SJCRH30 (cell line): ENCODE data around the gene AGPAT3. TPM values are rescaled to one million over a fixed set of nuclear protein-coding genes. Genes with fewer than 3 reads are reported as not detected.

ENCODE experiments used
- DNase-seq, 2 experiments: peaks; one replicate each; pipeline ENCODE4 v3.0.0-alpha.2; 2015 to 2020
- H3K27ac ChIP-seq: fragments of 250-450 bp; sonication (Bioruptor Pico); 2 replicates; pipeline ENCODE4 v1.5.1; 2020; ENCODE audit warnings: mild to moderate bottlenecking, moderate library complexity
- H3K27me3 ChIP-seq: fragments of 250-450 bp; sonication (Bioruptor Pico); 2 replicates; pipeline ENCODE4 v1.5.1; 2020; ENCODE audit warnings: mild to moderate bottlenecking, moderate library complexity
- H3K36me3 ChIP-seq: fragments of 250-450 bp; sonication (Bioruptor Pico); 2 replicates; pipeline ENCODE4 v1.5.1; 2020; ENCODE audit warnings: mild to moderate bottlenecking, moderate library complexity
- H3K4me1 ChIP-seq: fragments of 250-450 bp; sonication (Bioruptor Pico); 2 replicates; pipeline ENCODE4 v1.5.1; 2020; ENCODE audit warnings: mild to moderate bottlenecking, moderate library complexity
- H3K4me3 ChIP-seq: fragments of 250-450 bp; sonication (Bioruptor Pico); 2 replicates; pipeline ENCODE4 v1.5.1; 2020; ENCODE audit warnings: mild to moderate bottlenecking, moderate library complexity
- H3K9me3 ChIP-seq: fragments of 250-450 bp; sonication (Bioruptor Pico); replicated peaks from 2 replicates; pipeline ENCODE4 v1.5.1; 2020; ENCODE audit warnings: mild to moderate bottlenecking, moderate library complexity
- total RNA-seq: library from RNA; depleted of rRNA; stranded (reverse); fragments of >200 nt; shearing (Covaris generic); gene quantifications from 2 replicates; pipeline ENCODE4 v1.2.3, GENCODE V29; 2014

The AGPAT3 gene
- total RNA-seq, 1 experiment from 2014 or later: 18.3 TPM

DNA sequence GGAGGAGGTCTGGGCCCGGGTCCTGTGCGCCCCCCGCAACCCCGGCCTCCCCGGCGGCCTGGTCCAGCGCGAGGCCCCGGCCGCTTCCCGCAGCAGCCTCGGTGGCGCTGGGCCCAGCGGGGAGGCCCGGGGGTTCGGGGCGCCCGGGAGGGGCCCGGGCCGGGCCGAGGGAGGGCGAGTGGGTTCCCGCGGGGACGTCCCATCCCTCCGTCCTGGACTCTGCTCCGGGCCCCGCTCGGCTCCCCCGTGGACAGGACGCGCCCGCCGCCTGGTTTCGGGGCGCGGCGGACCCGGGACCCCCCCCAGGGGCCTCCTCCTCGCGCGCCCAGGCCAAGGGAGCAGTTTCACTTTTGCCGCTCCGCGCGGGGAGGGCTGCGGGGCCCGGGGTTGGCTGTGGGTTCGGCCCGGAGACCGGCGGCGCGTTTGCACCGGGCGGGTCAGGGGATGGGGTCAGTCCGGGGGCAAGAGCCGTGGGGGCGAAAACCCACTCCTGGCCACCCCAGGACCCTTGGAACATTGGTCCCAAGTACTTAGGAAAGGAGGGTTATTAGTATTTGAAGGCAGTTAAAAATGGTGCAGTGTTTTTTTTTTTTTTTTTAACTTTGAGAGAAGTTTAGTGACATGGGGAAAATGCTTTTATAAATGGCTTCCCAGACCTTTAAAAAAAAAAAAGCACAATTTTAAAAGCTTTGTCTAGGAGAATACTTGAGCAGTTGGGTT, 677 bp downstream of the AGPAT3 start:
- peak in 1 of 2 experiments; percentile 20 for DNase-seq
- no peaks in the 10 kb centered on the region for H3K9me3 ChIP-seq
- peak overlapping the region; percentile 71 for H3K4me3 ChIP-seq
- peaks cover 15% of the 10 kb centered on the region for H3K27me3 ChIP-seq
- H3K4me1 ChIP-seq: peaks cover 12% of the 10 kb centered on the region
- no peaks in the 10 kb centered on the region for H3K36me3 ChIP-seq
- no peak overlapping the region; the same call in 1 of the 2 replicates for H3K27ac ChIP-seq

GRCh38 chr21:43866260-43866629, 1.2 kb downstream of the AGPAT3 start:
- Histone ChIP-seq H3K4me3 (peak overlapping the region; percentile 71), H3K4me1 (peaks cover 11% of the 10 kb centered on the region), H3K27ac (no peak overlapping the region; the same call in 1 of the 2 replicates), H3K36me3 (no peaks in the 10 kb centered on the region), H3K9me3 (no peaks in the 10 kb centered on the region), H3K27me3 (peaks cover 11% of the 10 kb centered on the region)
- peak; percentile 33 to 49 for DNase-seq

GRCh38 chr21:43866659-43867331, 1.8 kb downstream of the AGPAT3 start:
- peak overlapping the region; percentile 71 for H3K4me3 ChIP-seq
- H3K9me3 ChIP-seq: no peaks in the 10 kb centered on the region
- DNase-seq: peak in 1 of 2 experiments; percentile 10
- no peak overlapping the region for H3K27ac ChIP-seq
- H3K27me3 ChIP-seq: peaks cover 11% of the 10 kb centered on the region
- H3K4me1 ChIP-seq: peaks cover 11% of the 10 kb centered on the region
- no peaks in the 10 kb centered on the region for H3K36me3 ChIP-seq

- Histone ChIP-seq H3K27ac (no peak overlapping the region), H3K27me3 (peaks cover 11% of the 10 kb centered on the region), H3K4me1 (peaks cover 11% of the 10 kb centered on the region), H3K4me3 (no peak overlapping the region), H3K9me3 (no peaks in the 10 kb centered on the region), H3K36me3 (no peaks in the 10 kb centered on the region)
- DNase-seq: no peak
Measured at GRCh38 chr21:43867332-43867703, 2.3 kb downstream of the AGPAT3 start.

- Histone ChIP-seq H3K36me3 (no peaks in the 10 kb centered on the region), H3K4me1 (peaks cover 11% of the 10 kb centered on the region), H3K9me3 (no peaks in the 10 kb centered on the region), H3K27me3 (peaks cover 11% of the 10 kb centered on the region), H3K27ac (no peak overlapping the region), H3K4me3 (no peak overlapping the region)
- DNase-seq: no peak
Measured at GRCh38 chr21:43867948-43868347, 2.9 kb downstream of the AGPAT3 start.

- Histone ChIP-seq H3K27me3 (peaks cover 8% of the 10 kb centered on the region), H3K4me1 (peaks cover 11% of the 10 kb centered on the region), H3K9me3 (no peaks in the 10 kb centered on the region), H3K36me3 (no peaks in the 10 kb centered on the region), H3K27ac (no peak overlapping the region), H3K4me3 (no peak overlapping the region)
- no peak for DNase-seq
Measured at GRCh38 chr21:43868461-43868860, 3.4 kb downstream of the AGPAT3 start.

DNA sequence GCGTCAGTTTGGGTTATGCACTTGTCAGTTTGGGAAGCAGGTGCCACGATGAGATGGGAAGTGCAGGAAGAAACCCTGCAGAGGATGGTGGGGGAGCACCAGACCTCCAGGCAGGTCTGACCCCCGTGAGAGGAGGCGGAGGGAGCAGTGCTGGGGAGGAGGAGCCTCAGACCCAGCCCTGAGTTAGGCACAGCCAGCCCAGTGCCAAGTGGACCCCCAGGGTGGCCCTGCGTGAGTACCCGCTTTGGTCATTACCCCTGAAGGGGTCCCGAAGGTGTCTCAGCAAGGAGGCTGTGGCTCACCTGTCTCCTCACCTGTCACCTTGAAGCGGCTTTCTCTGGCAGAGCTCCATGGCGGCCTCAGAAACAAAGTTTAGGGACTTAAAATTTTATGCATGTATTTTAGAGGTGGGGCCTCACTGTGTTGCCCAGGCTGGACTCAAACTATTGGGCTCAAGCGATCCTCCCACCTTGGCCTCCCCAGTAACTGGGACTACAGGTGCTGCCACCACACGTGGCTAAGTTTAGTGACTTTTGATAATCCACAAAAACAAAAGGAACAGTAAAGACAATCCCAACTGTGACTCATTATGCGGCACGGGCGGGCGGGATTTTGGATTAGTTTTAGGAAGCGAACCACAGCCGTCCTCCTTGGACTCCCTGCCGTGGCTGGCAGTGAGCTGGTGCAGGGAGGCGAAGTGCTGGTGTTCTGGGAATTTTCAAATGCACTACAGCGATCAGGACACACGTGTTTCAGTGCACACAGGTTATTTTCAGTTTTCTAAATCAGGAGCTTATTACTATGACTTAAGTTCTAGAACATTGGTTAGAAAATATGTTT, 4.7 kb downstream of the AGPAT3 start:
- Histone ChIP-seq H3K4me1 (peaks cover 13% of the 10 kb centered on the region), H3K27ac (no peak overlapping the region), H3K4me3 (no peak overlapping the region), H3K9me3 (no peaks in the 10 kb centered on the region), H3K36me3 (no peaks in the 10 kb centered on the region), H3K27me3 (no peaks in the 10 kb centered on the region)
- no peak for DNase-seq

GRCh38 chr21:43871487-43871886, 6.5 kb downstream of the AGPAT3 start:
- Histone ChIP-seq H3K36me3 (no peaks in the 10 kb centered on the region), H3K27ac (no peak overlapping the region), H3K27me3 (no peaks in the 10 kb centered on the region), H3K4me3 (no peak overlapping the region), H3K4me1 (peaks cover 14% of the 10 kb centered on the region), H3K9me3 (peaks cover 8% of the 10 kb centered on the region; the same call in 1 of the 2 replicates)
- no peak for DNase-seq

- H3K27me3 ChIP-seq: no peaks in the 10 kb centered on the region
- DNase-seq: no peak
- no peak overlapping the region for H3K27ac ChIP-seq
- H3K4me1 ChIP-seq: peaks cover 3% of the 10 kb centered on the region; the same call in 1 of the 2 replicates
- peaks cover 8% of the 10 kb centered on the region; the same call in 1 of the 2 replicates for H3K9me3 ChIP-seq
- H3K4me3 ChIP-seq: no peak overlapping the region
- no peaks in the 10 kb centered on the region for H3K36me3 ChIP-seq
Measured at GRCh38 chr21:43872531-43873197, 7.6 kb downstream of the AGPAT3 start.

DNA sequence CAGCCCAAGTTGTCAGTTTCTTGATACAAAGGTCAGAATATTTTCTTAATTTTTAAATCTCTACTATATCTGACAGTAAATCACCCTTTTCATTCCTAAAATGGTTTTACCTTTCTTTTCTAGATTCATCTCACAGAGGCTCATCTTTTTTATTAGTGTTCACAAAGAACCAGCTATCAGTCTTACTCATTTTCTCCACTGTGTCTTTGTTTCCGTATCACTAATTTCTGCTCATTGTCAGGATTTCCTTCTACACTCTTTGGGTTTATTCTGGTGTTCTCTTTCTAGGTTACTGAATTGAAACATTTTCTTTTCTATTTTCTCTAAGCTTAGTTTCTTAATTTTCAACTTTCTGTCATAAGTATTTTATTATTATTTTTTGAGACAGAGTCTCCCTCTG, 8.7 kb downstream of the AGPAT3 start:
- Histone ChIP-seq H3K36me3 (no peaks in the 10 kb centered on the region), H3K4me1 (peaks cover 3% of the 10 kb centered on the region; the same call in 1 of the 2 replicates), H3K4me3 (no peak overlapping the region), H3K27me3 (no peaks in the 10 kb centered on the region), H3K27ac (no peak overlapping the region), H3K9me3 (peaks cover 8% of the 10 kb centered on the region; the same call in 1 of the 2 replicates)
- DNase-seq: no peak

GRCh38 chr21:43874085-43874805, 9.2 kb downstream of the AGPAT3 start:
- Histone ChIP-seq H3K27ac (no peak overlapping the region; the same call in 1 of the 2 replicates), H3K36me3 (no peaks in the 10 kb centered on the region), H3K4me1 (peaks cover 4% of the 10 kb centered on the region; the same call in 1 of the 2 replicates), H3K4me3 (no peak overlapping the region), H3K27me3 (no peaks in the 10 kb centered on the region), H3K9me3 (peaks cover 8% of the 10 kb centered on the region; the same call in 1 of the 2 replicates)
- peak in 1 of 2 experiments; percentile 57 for DNase-seq

- no peak for DNase-seq
- H3K4me1 ChIP-seq: peaks cover 18% of the 10 kb centered on the region
- no peaks in the 10 kb centered on the region for H3K27me3 ChIP-seq
- peaks cover 8% of the 10 kb centered on the region; the same call in 1 of the 2 replicates for H3K9me3 ChIP-seq
- H3K27ac ChIP-seq: no peak overlapping the region
- H3K4me3 ChIP-seq: no peak overlapping the region
- H3K36me3 ChIP-seq: no peaks in the 10 kb centered on the region
Measured at GRCh38 chr21:43876605-43877004, 11.6 kb downstream of the AGPAT3 start.

GRCh38 chr21:43877936-43878575, 13.0 kb downstream of the AGPAT3 start:
- Histone ChIP-seq H3K36me3 (no peaks in the 10 kb centered on the region), H3K4me3 (no peak overlapping the region), H3K9me3 (peaks cover 8% of the 10 kb centered on the region; the same call in 1 of the 2 replicates), H3K27ac (no peak overlapping the region), H3K27me3 (no peaks in the 10 kb centered on the region), H3K4me1 (peaks cover 18% of the 10 kb centered on the region)
- DNase-seq: no peak
